SH-SY5Y (cell line): ENCODE data around the gene PTPN6.

ENCODE experiments used
- GATA2 ChIP-seq: IDR thresholded peaks from 2 replicates; pipeline ENCODE4 v1.6.1; 2011; ENCODE audit warnings: mild to moderate bottlenecking, low read depth, low read length
- GATA3 ChIP-seq: IDR thresholded peaks from 2 replicates; pipeline ENCODE4 v1.6.1; 2011; ENCODE audit warnings: low read depth, mild to moderate bottlenecking, low read length, moderate library complexity

GRCh38 chr12:6979021-6979420 lies 27.9 kb downstream of the PTPN6 start:
- TF ChIP-seq GATA3 = no peak
- no peak for TF ChIP-seq GATA2
